A673 (cell line): Measurements from ENCODE around the gene RABGAP1L.

Experiments used
- CTCF ChIP-seq: fragments of 300-800, 200-600 bp; sonication (generic); conservative IDR thresholded peaks from 2 replicates; pipeline ENCODE4 v1.5.1; 2017; ENCODE audit warnings: low read depth, mild to moderate bottlenecking, antibody characterized with exemption, low read length, moderate library complexity, mixed read lengths
- EZH2 ChIP-seq: fragments of 200-600 bp; sonication (generic); IDR thresholded peaks from 2 replicates; pipeline ENCODE4 v1.6.1; 2017; ENCODE audit warnings: borderline replicate concordance, low read depth, mild to moderate bottlenecking, mixed read lengths, antibody characterized with exemption, low read length; ENCODE audit not compliant: poor library complexity, severe bottlenecking

- no peak for TF ChIP-seq CTCF
- TF ChIP-seq EZH2, result no peak
Measured at GRCh38 chr1:174425121-174425520, 265.8 kb downstream of the RABGAP1L start.
